Mucosa of stomach (tissue), 1 donor: ENCODE data around the gene EXOC6B.

Experiments used
- H3K27me3 ChIP-seq: one replicate; pipeline ENCODE4 v1.7.0; 2013; ENCODE audit warnings: mild to moderate bottlenecking, low read length; ENCODE audit not compliant: control insufficient read depth, insufficient read depth
- H3K36me3 ChIP-seq: one replicate; pipeline ENCODE4 v1.7.0; 2013; ENCODE audit warnings: low read length; ENCODE audit not compliant: control insufficient read depth, insufficient read depth
- H3K4me1 ChIP-seq: one replicate; pipeline ENCODE4 v1.7.0; 2013; ENCODE audit warnings: mild to moderate bottlenecking, low read length; ENCODE audit not compliant: control insufficient read depth, insufficient read depth
- H3K4me3 ChIP-seq: one replicate; pipeline ENCODE4 v1.7.0; 2013; ENCODE audit warnings: low read length
- H3K9ac ChIP-seq: one replicate; pipeline ENCODE4 v1.7.0; 2013; ENCODE audit warnings: mild to moderate bottlenecking, low read length, moderate library complexity
- H3K9me3 ChIP-seq: one replicate; pipeline ENCODE4 v1.7.0; 2013; ENCODE audit warnings: mild to moderate bottlenecking, low read length, moderate library complexity; ENCODE audit not compliant: control insufficient read depth
- donor health status: Pancreatic carcinoma.

The EXOC6B gene

DNA sequence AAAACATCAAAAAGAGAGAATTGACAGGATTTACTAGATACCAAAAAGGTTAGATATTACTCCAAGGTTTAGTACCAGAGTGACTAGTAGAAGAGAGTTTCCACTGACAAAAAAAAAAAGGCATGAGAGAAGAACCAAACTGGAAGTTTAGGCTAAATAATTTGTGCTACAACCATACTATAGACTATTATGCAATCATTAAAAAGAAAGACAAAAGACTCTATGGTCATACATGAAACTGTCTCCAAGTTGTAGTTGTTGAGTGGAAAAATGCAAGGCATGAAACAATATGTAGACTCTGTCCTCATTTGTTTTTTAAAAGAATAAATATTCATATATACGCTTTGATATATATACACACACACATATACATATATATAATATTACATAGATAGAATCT is 1.7 kb upstream of the EXOC6B start:
- Histone ChIP-seq H3K9ac (no peak overlapping the region), H3K4me3 (no peak overlapping the region), H3K4me1 (peaks cover 14% of the 10 kb centered on the region), H3K9me3 (no peaks in the 10 kb centered on the region), H3K36me3 (no peaks in the 10 kb centered on the region), H3K27me3 (no peaks in the 10 kb centered on the region)

DNA sequence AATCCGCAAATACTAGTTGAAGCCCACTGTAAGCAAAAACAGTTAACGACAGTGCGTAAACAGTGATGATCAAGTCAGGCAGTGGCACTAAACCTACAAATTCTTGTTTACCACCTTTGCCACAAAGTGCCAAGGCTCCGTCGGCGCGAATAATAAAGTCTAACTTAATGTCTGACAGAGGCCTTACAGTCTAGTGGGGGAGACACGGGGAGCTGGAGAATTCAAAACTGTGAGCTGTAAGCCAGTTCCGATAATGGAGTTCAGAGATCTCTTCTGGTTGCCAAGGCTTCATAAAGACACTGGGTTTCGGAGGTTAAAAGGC is 284 bp upstream of the EXOC6B start:
- H3K27me3 ChIP-seq, result no peaks in the 10 kb centered on the region
- H3K4me1 ChIP-seq, result peaks cover 14% of the 10 kb centered on the region
- H3K36me3 ChIP-seq, result no peaks in the 10 kb centered on the region
- peak overlapping the region; percentile 66 for H3K4me3 ChIP-seq
- H3K9me3 ChIP-seq, result no peaks in the 10 kb centered on the region
- H3K9ac ChIP-seq, result no peak overlapping the region

DNA sequence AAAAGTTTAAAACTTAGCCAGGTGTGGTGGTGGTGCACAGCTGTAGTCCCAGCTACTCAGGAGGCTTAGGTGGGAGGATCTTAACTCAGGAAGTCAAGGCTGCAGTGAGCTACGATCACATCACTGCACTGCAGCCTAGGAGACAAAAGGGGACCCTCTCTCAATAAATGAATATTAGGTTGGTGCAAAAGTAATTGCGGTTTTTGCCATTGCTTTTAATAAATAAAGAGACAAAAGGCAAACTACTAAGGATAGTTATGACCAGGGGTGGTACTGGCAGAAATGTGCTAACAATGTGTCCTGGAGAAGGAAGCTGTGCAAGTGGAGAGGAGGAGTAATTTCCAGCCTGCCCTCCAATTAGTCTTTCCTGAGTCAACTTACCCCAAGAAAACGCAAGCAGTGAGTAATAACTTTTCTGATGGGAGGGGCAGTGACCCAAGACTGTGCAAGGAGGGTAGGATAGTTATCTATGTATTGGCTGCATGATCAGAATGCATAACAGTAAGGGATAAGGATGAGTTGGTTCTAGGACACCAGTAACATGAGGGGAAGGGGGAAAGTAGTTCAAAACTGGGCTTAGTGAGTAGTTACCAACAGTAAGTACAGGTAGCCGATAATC is 1.5 kb downstream of the EXOC6B start:
- Histone ChIP-seq H3K4me3 (peak overlapping the region; percentile 66), H3K36me3 (no peaks in the 10 kb centered on the region), H3K27me3 (no peaks in the 10 kb centered on the region), H3K4me1 (peaks cover 14% of the 10 kb centered on the region), H3K9ac (peak overlapping the region; percentile 79), H3K9me3 (no peaks in the 10 kb centered on the region)

DNA sequence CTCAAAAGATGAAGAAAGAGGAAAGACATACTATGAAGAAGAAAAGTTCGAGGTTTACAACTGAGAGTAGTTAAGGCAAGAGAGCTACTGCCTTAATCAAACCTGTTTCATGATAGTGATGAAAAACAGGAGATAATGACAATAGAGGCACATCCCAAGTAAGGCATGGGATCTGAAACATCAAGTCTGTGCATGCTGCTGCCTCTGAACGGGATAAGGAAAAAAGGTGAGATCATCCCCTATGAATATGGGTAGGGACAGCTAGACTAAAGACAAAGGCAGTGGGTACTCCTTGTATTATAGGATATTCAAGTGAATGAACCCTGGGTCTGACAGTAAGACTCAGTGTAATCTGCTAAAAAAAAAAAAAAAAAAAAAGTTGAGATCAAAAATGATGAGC is 3.0 kb downstream of the EXOC6B start:
- Histone ChIP-seq H3K36me3 (no peaks in the 10 kb centered on the region), H3K4me3 (no peak overlapping the region), H3K9me3 (no peaks in the 10 kb centered on the region), H3K4me1 (peaks cover 18% of the 10 kb centered on the region), H3K27me3 (no peaks in the 10 kb centered on the region), H3K9ac (no peak overlapping the region)

DNA sequence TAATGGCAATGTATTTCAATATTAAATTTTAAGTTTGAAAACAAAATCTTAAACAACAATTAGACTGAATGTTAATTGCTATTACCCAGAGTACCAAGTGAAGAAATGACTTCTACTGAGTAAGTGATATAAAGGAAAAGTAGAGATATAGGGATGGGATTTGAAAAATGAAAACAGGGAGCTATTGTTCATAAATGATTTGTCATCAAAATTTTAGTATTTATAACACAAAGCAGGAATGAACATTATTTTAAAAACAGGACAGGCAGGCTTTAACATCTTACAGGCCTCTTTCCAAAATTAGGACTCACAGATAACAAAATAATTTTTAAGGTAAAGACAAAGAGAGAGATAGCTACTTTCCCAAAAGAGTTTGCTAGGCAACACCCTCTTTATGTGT is 3.9 kb downstream of the EXOC6B start:
- no peaks in the 10 kb centered on the region for H3K27me3 ChIP-seq
- no peak overlapping the region for H3K9ac ChIP-seq
- H3K4me1 ChIP-seq, result peaks cover 18% of the 10 kb centered on the region
- H3K4me3 ChIP-seq, result no peak overlapping the region
- no peaks in the 10 kb centered on the region for H3K36me3 ChIP-seq
- no peaks in the 10 kb centered on the region for H3K9me3 ChIP-seq

DNA sequence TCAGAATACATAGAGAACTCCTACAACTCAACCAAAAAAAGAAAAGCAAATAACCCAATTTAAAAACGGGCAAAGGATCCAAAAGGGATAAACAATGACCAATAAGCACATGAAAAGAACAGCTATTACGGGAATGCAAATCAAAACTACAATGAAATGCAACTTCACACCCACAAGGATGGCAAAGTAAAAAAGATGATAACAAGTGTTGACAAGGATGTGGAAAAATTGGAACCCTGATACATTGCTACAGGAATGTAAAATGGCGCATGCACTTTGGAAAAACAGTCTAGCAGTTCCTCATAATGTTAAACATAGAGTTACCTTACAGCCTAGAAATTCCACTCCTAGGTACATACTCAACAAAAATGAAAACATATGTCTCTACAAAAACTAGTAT is 4.7 kb downstream of the EXOC6B start:
- Histone ChIP-seq H3K9me3 (no peaks in the 10 kb centered on the region), H3K36me3 (no peaks in the 10 kb centered on the region), H3K9ac (no peak overlapping the region), H3K4me3 (no peak overlapping the region), H3K4me1 (peaks cover 18% of the 10 kb centered on the region), H3K27me3 (no peaks in the 10 kb centered on the region)

DNA sequence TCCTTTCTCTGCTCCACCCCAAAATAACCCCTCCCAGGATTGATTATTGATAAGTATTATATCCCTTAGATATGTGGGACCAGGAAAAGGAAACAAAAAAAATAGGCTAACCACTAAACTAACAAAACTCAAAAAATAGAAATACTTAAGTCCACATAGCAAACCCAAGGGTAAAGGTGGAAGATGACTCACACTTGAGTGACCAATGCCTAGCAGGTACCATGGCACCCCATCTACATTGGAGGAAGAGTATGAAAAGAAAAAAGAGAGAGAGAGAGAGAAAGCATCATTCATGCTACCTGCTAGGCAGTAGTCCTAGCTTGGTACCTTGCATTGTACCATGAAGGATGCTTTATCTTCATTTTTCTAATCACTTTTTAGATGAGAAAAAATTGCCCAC is 6.3 kb downstream of the EXOC6B start:
- H3K27me3 ChIP-seq, result no peaks in the 10 kb centered on the region
- no peaks in the 10 kb centered on the region for H3K9me3 ChIP-seq
- no peak overlapping the region for H3K4me3 ChIP-seq
- H3K36me3 ChIP-seq, result no peaks in the 10 kb centered on the region
- H3K4me1 ChIP-seq, result peaks cover 15% of the 10 kb centered on the region
- no peak overlapping the region for H3K9ac ChIP-seq

DNA sequence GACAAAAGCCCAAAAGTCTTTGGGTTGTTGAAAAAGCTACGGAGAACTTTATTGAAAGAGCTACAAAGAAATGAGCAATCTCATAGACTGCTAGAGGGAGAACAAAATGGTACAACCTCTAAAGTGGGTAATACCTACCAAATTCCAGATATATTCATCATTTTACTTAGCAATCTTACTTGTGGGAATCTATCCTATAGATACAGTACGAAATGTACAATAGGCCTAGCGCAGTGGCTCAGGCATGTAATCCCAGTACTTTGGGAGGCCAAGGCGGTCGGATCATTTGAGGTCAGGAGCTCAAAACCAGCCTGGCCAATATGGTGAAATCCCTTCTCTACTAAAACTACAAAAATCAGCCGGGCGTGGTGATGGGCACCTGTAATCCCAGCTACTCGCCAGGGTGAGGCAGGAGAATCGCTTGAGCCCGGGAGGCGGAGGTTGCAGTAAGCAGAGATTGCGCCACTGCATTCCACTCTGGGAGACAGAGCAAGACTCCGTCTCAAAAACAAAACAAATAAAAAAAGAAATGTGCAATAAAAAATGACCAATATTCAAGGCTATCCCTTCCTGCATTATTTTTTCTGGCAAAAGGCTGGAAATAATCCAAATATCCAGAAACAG is 10.1 kb downstream of the EXOC6B start:
- H3K9me3 ChIP-seq, result no peaks in the 10 kb centered on the region
- H3K27me3 ChIP-seq, result no peaks in the 10 kb centered on the region
- H3K36me3 ChIP-seq, result no peaks in the 10 kb centered on the region
- no peak overlapping the region for H3K9ac ChIP-seq
- H3K4me3 ChIP-seq, result no peak overlapping the region
- peaks cover 4% of the 10 kb centered on the region for H3K4me1 ChIP-seq

DNA sequence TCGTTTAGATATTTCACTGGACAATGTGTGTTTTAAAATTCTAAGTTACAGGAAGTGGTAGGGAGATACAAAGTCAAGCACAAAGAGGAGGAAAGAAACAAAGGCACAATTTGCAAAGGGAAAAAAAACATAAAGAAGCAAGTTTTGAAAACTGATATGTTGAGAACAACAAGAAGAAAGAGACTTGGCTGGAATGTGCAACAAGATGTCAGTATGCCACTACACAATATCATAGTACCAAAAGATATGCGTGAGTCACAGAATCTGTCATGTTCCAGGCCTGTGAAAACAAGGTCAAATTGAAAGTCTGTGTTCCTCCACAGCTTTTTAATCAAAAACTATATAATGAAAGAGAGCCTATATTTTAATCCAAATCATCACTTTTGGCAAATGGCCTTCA is 12.0 kb downstream of the EXOC6B start:
- Histone ChIP-seq H3K4me1 (peaks cover 3% of the 10 kb centered on the region), H3K27me3 (no peaks in the 10 kb centered on the region), H3K9ac (no peak overlapping the region), H3K4me3 (no peak overlapping the region), H3K9me3 (peaks cover 3% of the 10 kb centered on the region), H3K36me3 (no peaks in the 10 kb centered on the region)

DNA sequence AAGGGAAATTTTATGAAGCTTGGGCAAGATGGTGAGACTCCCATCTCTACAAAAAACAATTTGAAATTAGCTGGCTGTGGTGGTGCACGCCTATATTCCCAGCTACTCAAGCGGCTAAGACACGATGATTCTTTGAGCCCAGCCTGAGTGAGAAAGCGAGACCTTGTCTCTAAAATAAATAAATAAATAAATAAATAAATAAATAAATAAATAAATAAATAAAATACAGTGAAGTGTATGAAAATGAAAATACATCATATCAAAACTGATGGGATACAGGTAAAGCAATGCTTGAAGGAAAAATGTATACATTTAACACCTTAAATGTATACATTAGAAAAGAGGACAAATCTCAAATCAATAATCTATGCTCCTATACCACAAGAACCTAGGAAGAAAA is 15.7 kb downstream of the EXOC6B start:
- Histone ChIP-seq H3K9me3 (peaks cover 3% of the 10 kb centered on the region), H3K27me3 (no peaks in the 10 kb centered on the region), H3K4me3 (no peak overlapping the region), H3K36me3 (no peaks in the 10 kb centered on the region), H3K9ac (no peak overlapping the region), H3K4me1 (no peaks in the 10 kb centered on the region)

DNA sequence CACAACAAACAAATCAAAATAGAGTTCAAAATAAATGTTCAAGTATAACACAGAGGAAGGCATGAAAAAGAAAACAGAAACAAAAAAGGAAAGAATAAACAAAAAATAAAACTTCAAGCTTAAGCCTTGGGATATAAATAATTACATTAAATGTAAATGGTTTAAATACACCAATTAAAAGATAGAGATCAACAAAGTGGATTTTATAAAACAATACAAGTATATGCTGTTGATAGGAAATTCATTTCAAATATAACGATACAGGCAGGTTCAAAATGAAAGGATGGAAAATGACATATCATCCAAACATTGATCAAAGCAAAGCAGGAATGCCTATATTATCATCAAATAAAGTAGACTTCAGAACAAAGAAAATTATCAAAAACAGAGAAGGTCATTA is 16.7 kb downstream of the EXOC6B start:
- peaks cover 3% of the 10 kb centered on the region for H3K9me3 ChIP-seq
- no peak overlapping the region for H3K9ac ChIP-seq
- H3K36me3 ChIP-seq, result no peaks in the 10 kb centered on the region
- H3K4me1 ChIP-seq, result no peaks in the 10 kb centered on the region
- H3K27me3 ChIP-seq, result no peaks in the 10 kb centered on the region
- no peak overlapping the region for H3K4me3 ChIP-seq

DNA sequence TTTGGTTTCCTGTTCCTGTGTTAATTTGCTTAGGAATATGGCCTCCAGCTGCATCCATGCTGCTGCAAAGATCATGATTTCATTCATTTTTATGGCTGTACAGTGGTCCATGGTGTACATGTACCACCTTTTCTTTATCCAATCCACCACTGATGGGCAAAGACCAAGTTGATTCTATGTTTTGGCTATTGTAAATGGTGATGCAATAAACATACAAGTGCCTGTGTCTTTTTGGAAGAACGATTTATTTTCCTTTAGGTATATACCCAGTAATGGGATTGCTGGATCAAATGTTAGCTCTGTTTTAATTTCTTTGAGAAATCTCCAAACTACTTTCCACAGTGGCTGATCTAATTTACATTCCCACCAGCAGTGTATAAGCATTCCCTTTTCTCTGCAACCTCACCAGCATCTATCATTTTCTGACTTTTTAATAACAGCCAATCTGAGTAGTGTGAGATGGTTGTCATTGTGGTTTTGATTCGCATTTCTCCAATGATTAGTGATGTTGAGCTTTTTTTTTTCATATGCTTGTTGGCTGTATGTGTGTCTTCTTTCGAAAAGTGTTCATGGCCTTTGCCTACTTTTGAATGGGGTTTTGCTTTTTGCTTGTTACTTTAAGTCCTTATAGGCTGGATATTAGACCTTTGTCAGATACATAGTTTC is 19.4 kb downstream of the EXOC6B start:
- Histone ChIP-seq H3K9ac (no peak overlapping the region), H3K27me3 (no peaks in the 10 kb centered on the region), H3K4me3 (no peak overlapping the region), H3K4me1 (no peaks in the 10 kb centered on the region), H3K9me3 (peaks cover 3% of the 10 kb centered on the region), H3K36me3 (no peaks in the 10 kb centered on the region)
